ENCODE data around the gene EPB41L4A. TPM values are rescaled to one million over a fixed set of nuclear protein-coding genes. Genes with fewer than 3 reads are reported as not detected.

EPB41L4A gene
- polyA plus RNA-seq, 1 donor (not counting 4 experiments of a cell fraction or from before 2014, with no cell fraction given), result 3.5 TPM

GRCh38 chr5:112279082-112279481 is 140.0 kb downstream of the EPB41L4A start:
- Histone ChIP-seq H3K36me3 (ENCODE audit: control insufficient read depth in 2 of 2, extremely low read depth in 1 of 2, insufficient read depth in 2 of 2, low read length in 2 of 2) (no peaks in the 10 kb centered on the region), H3K27me3 (ENCODE audit: control insufficient read depth, extremely low read depth, insufficient read depth, low read length) (no peaks in the 10 kb centered on the region), H3K4me2 (ENCODE audit: control insufficient read depth, extremely low read depth, insufficient read depth, low read depth, low read length) (no peak overlapping the region), H2AFZ (ENCODE audit: control insufficient read depth, low read length) (no peak overlapping the region), H3K9me1 (ENCODE audit: control insufficient read depth, extremely low read depth, insufficient read depth, low read length) (no peaks in the 10 kb centered on the region), H3K4me3 (ENCODE audit: control insufficient read depth in 2 of 3, extremely low read depth in 1 of 3, insufficient read depth in 2 of 3, low read depth in 1 of 3, low read length in 3 of 3) (no peak overlapping the region), H3K79me2 (ENCODE audit: control insufficient read depth, insufficient read depth, low read length) (no peaks in the 10 kb centered on the region), H3K9me3 (ENCODE audit: control insufficient read depth, low read depth, low read length) (no peaks in the 10 kb centered on the region), H4K20me1 (ENCODE audit: control insufficient read depth, extremely low read depth, insufficient read depth, low read length) (no peaks in the 10 kb centered on the region), H3K27ac (ENCODE audit: control insufficient read depth, insufficient read depth, low read length) (no peak overlapping the region), H3K4me1 (ENCODE audit: control insufficient read depth, extremely low read depth, insufficient read depth, low read length) (no peaks in the 10 kb centered on the region), H3K9ac (ENCODE audit: control insufficient read depth, extremely low read depth, insufficient read depth, low read length) (no peak overlapping the region)
- FAIRE-seq (no peak), DNase-seq (ENCODE audit: low read depth, low spot score) (no peak)
- dilution Hi-C loops (cut with MboI; ENCODE audit: extremely low pct_ligation_motif_present, low sequenced_read_pairs), result no loop called here
- no peak for TF ChIP-seq CTCF (optimal IDR thresholded peaks at IDR 0.05 in 1 of 3, IDR thresholded peaks at IDR 0.05 in 1 of 3, conservative IDR thresholded peaks at IDR 0.05 in 1 of 3; ENCODE audit: extremely low read depth in 1 of 3, insufficient read depth in 2 of 3, low read length in 3 of 3)
- TF ChIP-seq EZH2 (IDR thresholded peaks at IDR 0.05; ENCODE audit: low read length), result no peak

GRCh38 chr5:112276991-112277390 is 142.1 kb downstream of the EPB41L4A start:
- FAIRE-seq (no peak), DNase-seq (ENCODE audit: low read depth, low spot score) (no peak)
- dilution Hi-C loops (cut with MboI; ENCODE audit: extremely low pct_ligation_motif_present, low sequenced_read_pairs), result no loop called here
- Histone ChIP-seq H3K36me3 (ENCODE audit: control insufficient read depth in 2 of 2, extremely low read depth in 1 of 2, insufficient read depth in 2 of 2, low read length in 2 of 2) (no peaks in the 10 kb centered on the region), H4K20me1 (ENCODE audit: control insufficient read depth, extremely low read depth, insufficient read depth, low read length) (no peaks in the 10 kb centered on the region), H2AFZ (ENCODE audit: control insufficient read depth, low read length) (no peak overlapping the region), H3K27ac (ENCODE audit: control insufficient read depth, insufficient read depth, low read length) (no peak overlapping the region), H3K79me2 (ENCODE audit: control insufficient read depth, insufficient read depth, low read length) (no peaks in the 10 kb centered on the region), H3K9me3 (ENCODE audit: control insufficient read depth, low read depth, low read length) (no peaks in the 10 kb centered on the region), H3K9me1 (ENCODE audit: control insufficient read depth, extremely low read depth, insufficient read depth, low read length) (no peaks in the 10 kb centered on the region), H3K9ac (ENCODE audit: control insufficient read depth, extremely low read depth, insufficient read depth, low read length) (no peak overlapping the region), H3K27me3 (ENCODE audit: control insufficient read depth, extremely low read depth, insufficient read depth, low read length) (no peaks in the 10 kb centered on the region), H3K4me1 (ENCODE audit: control insufficient read depth, extremely low read depth, insufficient read depth, low read length) (no peaks in the 10 kb centered on the region), H3K4me3 (ENCODE audit: control insufficient read depth in 2 of 3, extremely low read depth in 1 of 3, insufficient read depth in 2 of 3, low read depth in 1 of 3, low read length in 3 of 3) (no peak overlapping the region), H3K4me2 (ENCODE audit: control insufficient read depth, extremely low read depth, insufficient read depth, low read depth, low read length) (no peak overlapping the region)
- TF ChIP-seq EZH2 (IDR thresholded peaks at IDR 0.05; ENCODE audit: low read length), result no peak
- no peak for TF ChIP-seq CTCF (optimal IDR thresholded peaks at IDR 0.05 in 1 of 3, IDR thresholded peaks at IDR 0.05 in 1 of 3, conservative IDR thresholded peaks at IDR 0.05 in 1 of 3; ENCODE audit: extremely low read depth in 1 of 3, insufficient read depth in 2 of 3, low read length in 3 of 3)

Data from keratinocyte (primary cell).